ENCODE results near the gene LRBA. TPM values are rescaled to one million over a fixed set of nuclear protein-coding genes. Genes with fewer than 3 reads are reported as not detected.

Gene LRBA
- total RNA-seq, 1 experiment from 2014 or later: 55.3 TPM

DNA sequence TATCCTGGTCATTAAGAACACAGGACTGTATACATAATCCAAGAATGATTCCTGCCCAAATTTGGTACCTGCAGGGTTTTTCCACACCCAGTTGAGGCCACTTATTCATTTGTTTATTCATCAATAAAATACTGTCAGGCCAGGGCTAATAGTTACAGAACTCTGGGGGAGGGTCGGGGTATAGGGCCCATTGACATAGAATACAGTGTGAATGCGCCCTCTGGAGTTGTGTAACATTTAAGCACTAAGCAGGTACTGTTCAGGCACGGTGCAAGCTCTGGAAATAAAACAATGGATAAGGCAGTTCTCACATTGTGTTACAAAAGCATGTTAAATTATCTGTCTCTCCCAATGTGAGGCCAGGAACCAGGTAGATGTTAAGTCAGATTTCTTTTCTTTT, 30.8 kb upstream of the LRBA start:
- no peaks in the 10 kb centered on the region for H4K20me1 ChIP-seq (ENCODE audit: control insufficient read depth, insufficient read depth, insufficient read length)
- H4K91ac ChIP-seq (ENCODE audit: insufficient read length, low read depth, low read length): no peak overlapping the region
- H3K27ac Mint-ChIP-seq: peak overlapping the region in 1 of 3 experiments; percentile 36; a peak in 1 of 7 replicates
- no peak overlapping the region for H3K56ac ChIP-seq (ENCODE audit: insufficient read length, low read depth, low read length)
- no peak overlapping the region for H3K27ac ChIP-seq (ENCODE audit: insufficient read length, low read depth, low read length)
- no peak overlapping the region for H2BK120ac ChIP-seq (ENCODE audit: low read depth, low read length, poor library complexity, severe bottlenecking)
- H4K8ac ChIP-seq (replicated peaks; ENCODE audit: insufficient read length, low read depth, low read length): no peak overlapping the region
- H3K4me3 Mint-ChIP-seq: no peak overlapping the region
- peak; percentile 38 for DNase-seq
- no peak overlapping the region for H3K14ac ChIP-seq (ENCODE audit: insufficient read depth, low read length)
- H3K9me3 ChIP-seq (ENCODE audit: control insufficient read depth, low read depth, low read length): no peaks in the 10 kb centered on the region
- no peaks in the 10 kb centered on the region for H3K27me3 ChIP-seq (ENCODE audit: insufficient read depth, low read length)
- no peak overlapping the region for H2BK5ac ChIP-seq (ENCODE audit: insufficient read length, low read length)
- no peak overlapping the region for H3K23ac ChIP-seq (ENCODE audit: insufficient read length, low read depth, low read length)
- H2BK12ac ChIP-seq (ENCODE audit: insufficient read length, low read depth, low read length): no peak overlapping the region
- WGBS (ENCODE audit: extremely low coverage, insufficient read length, low lambda C conversion rate): no CpG with 5 or more reads among the region's 3 CpGs
- no peak overlapping the region for H4K5ac ChIP-seq (ENCODE audit: insufficient read length, low read depth, low read length)
- peaks cover 8% of the 10 kb centered on the region for H3K23me2 ChIP-seq (ENCODE audit: insufficient read length, low read depth, low read length, poor library complexity, severe bottlenecking)
- no peak overlapping the region for H3K9ac ChIP-seq (ENCODE audit: extremely low read depth, insufficient read length, low read length)
- H2BK15ac ChIP-seq (ENCODE audit: low read depth, low read length): no peak overlapping the region
- H3K79me2 ChIP-seq (ENCODE audit: insufficient read depth, low read length): peaks cover 9% of the 10 kb centered on the region; the same call in 1 of the 2 replicates
- no peak overlapping the region for H3T11ph ChIP-seq (ENCODE audit: low read length)
- H3K4ac ChIP-seq (ENCODE audit: low read depth, low read length): no peak overlapping the region
- H2BK20ac ChIP-seq (ENCODE audit: low read depth, low read length, poor library complexity, severe bottlenecking): no peak overlapping the region
- H3K4me1 Mint-ChIP-seq: peaks cover 18% of the 10 kb centered on the region in 2 experiments
- H3K27me3 Mint-ChIP-seq (ENCODE audit: low read depth): no peaks in the 10 kb centered on the region
- H3K4me1 ChIP-seq (ENCODE audit: insufficient read depth, low read length): no peaks in the 10 kb centered on the region; the same call in 1 of the 2 replicates
- H2AK5ac ChIP-seq (ENCODE audit: insufficient read length, low read length): no peak overlapping the region
- H3K4me2 ChIP-seq (ENCODE audit: insufficient read depth, insufficient read length, low read length): no peak overlapping the region
- H3K18ac ChIP-seq (ENCODE audit: insufficient read length, low read depth, low read length): no peak overlapping the region
- H2AFZ ChIP-seq (ENCODE audit: low read length): no peak overlapping the region
- peaks cover 7% of the 10 kb centered on the region for H3K79me1 ChIP-seq (ENCODE audit: insufficient read depth, low read depth, low read length, poor library complexity, severe bottlenecking)
- peaks cover 0 to 4% (median 2%) of the 10 kb centered on the region in 3 experiments; a peak in 2 of 7 replicates for H3K36me3 Mint-ChIP-seq (ENCODE audit: insufficient read depth in 1 of 3, low read depth in 3 of 3)
- H3K9me3 Mint-ChIP-seq: no peaks in the 10 kb centered on the region
- TF ChIP-seq, protein P1, sequence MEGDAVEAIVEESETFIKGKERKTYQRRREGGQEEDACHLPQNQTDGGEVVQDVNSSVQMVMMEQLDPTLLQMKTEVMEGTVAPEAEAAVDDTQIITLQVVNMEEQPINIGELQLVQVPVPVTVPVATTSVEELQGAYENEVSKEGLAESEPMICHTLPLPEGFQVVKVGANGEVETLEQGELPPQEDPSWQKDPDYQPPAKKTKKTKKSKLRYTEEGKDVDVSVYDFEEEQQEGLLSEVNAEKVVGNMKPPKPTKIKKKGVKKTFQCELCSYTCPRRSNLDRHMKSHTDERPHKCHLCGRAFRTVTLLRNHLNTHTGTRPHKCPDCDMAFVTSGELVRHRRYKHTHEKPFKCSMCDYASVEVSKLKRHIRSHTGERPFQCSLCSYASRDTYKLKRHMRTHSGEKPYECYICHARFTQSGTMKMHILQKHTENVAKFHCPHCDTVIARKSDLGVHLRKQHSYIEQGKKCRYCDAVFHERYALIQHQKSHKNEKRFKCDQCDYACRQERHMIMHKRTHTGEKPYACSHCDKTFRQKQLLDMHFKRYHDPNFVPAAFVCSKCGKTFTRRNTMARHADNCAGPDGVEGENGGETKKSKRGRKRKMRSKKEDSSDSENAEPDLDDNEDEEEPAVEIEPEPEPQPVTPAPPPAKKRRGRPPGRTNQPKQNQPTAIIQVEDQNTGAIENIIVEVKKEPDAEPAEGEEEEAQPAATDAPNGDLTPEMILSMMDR (conservative IDR thresholded peaks at IDR 0.05): peak; percentile 66
